GOT3 (cell line): ENCODE data around the gene BMP2K.
"Not testable (repeated sequence)": the region's sequence is repeated elsewhere in the genome, so short reads cannot be mapped to it uniquely, and the experiment has no call there.

ENCODE experiments used
- DNase-seq: peaks from one replicate; lab custom pipeline; 2025; ENCODE audit warnings: mixed read lengths; lab: John Stamatoyannopoulos, UW

Gene BMP2K

GRCh38 chr4:78795594-78796416 is 19.7 kb downstream of the BMP2K start:
- not testable (repeated sequence) for DNase-seq

DNA sequence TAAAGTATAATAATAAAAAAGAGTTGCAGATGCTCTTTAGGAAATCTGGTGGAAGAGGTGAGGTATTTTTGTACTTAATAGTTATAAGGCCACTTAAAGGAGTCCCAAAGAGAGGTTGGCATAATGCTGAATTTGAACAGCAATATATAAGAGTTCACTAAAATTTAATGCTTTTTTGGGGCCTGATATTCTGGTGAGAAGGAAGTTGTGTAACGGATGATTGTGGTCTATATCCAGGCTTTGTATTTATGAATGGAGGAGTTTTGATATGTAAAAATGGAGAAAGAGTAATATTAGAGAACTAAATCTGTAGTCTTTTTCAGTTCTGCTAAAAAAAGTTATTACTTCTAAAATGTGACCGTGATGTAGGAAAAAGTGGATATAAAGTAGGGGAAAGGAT is 20.4 kb downstream of the BMP2K start:
- no peak for DNase-seq

DNA sequence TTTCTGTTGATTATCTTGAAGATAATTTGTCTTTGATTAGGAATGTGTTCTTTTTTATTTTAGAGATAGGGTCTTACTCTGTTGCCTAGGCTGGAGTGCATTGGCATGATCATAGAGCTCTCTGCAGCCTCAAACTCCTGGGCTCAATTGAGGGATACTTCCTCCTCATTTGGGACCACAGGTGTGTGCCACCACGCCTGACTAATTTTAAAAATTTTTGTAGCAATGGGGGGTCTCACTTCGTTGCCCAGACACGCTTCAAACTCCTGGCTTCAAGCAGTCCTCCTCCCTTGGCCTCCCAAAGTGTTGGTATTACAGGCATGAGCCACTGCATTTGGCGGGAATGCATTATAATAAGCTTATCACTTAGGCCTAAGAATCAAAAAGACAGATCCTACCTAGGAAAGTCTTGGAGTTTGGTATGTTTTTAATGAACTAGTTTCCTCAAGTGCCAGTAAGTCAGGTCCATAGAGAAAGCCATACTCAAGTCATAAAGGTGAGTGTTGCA is 21.7 kb downstream of the BMP2K start:
- no peak for DNase-seq

- no peak for DNase-seq
These were observed 23.7 kb downstream of the BMP2K start for GRCh38 chr4:78799551-78800495.

DNA sequence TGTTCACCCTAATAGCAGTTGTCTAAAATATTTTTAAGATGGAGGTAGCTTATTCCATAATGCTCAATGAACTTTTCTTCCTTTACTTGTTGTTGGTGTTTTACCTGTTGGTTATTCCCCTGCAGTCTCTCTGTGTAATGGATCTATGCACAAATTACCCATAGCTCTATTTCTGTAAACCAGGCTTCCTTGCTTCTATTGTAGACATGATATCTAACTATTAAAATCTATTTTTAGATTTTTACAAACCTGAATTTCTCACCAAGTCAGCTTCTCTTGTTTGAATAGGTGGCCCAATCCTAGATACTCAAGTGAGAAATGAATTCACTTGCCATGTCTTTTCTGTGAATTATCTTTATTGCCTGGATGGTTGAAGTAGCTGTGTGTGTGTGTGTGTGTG is 24.8 kb downstream of the BMP2K start:
- DNase-seq, result no peak

DNA sequence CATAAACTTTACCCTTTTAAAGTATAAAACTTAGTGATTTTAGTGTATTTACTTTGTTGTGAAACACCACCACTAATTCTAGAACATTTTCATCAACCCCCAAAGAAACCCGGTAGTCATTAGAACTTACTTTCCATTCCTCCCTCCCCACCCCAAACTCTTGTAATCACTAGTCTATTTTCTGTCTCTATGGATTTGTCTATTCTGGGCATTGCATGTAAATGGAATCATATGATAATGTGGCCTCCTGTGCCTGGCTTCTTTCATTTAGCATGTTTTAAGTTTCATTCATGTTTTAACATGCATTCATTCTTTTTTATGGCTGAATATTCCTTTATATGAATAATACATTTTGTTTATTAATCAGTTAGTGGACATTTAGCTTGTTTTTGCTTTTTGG is 27.8 kb downstream of the BMP2K start:
- DNase-seq, result no peak

- DNase-seq, result no peak
These were observed 30.9 kb downstream of the BMP2K start for GRCh38 chr4:78806943-78807460.

DNA sequence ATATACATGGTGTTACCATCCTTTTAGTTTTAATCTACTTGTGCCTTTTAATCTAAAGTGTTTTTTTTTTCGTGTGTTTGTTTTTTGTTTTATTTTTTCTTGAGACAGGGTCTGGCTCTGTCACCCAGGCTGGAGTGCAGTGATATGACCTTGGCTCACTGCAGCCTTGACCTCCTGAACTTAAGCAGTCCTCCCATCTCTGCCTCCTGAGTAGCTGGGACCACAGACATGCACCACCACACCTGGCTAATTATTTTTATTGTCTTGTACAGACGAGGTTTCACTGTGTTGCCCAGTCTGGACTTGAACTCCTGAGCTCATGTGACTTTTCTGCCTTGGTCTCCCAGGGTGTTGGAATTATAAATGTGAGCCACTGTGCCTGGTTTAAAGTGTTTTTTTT is 33.1 kb downstream of the BMP2K start:
- no peak for DNase-seq

- no peak for DNase-seq
These were observed 34.0 kb downstream of the BMP2K start for GRCh38 chr4:78809928-78810835.

- no peak for DNase-seq
These were observed 34.9 kb downstream of the BMP2K start for GRCh38 chr4:78811034-78811433.

GRCh38 chr4:78818530-78819079 is 42.5 kb downstream of the BMP2K start:
- DNase-seq, result no peak

- DNase-seq, result no peak
These were observed 47.9 kb downstream of the BMP2K start for GRCh38 chr4:78824001-78824400.

DNA sequence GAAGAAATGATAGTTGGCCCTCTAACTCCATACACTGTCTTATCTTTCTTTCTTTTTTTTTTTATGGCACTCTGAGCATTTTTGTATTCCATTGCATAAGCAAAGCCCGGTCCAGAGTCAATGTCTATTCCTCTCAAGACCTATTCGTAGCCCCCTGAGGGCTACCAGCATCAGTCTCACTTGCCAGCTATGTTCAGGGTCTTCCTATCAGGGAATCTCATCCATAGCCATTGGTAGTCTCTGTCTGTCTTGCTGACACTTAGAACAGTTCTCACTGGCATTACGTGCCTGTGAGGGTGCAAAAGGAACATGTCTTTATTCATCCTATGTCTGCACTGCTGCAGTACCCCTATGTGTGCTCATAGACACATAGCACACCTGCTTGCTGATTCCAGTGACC is 51.0 kb downstream of the BMP2K start:
- DNase-seq, result no peak

DNA sequence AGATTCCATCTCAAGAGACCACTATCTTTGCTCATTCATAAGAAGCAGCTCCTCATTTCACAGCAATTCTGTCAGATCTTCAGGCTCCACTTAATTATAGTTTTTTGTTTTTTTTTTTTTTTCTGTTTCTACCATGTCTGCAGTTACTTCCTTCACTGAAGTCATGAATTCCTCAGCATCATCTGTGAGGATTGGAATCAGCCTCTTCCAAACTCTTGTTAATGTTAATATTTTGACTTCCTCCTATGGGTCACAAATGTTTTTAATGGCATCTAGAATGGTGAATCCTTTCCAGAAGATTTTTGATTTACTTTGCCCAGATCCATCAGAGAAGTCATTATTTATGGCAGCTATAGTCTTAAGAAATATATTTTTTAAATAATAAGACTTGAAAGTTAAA is 53.1 kb downstream of the BMP2K start:
- DNase-seq, result no peak

GRCh38 chr4:78839676-78840075 is 63.5 kb downstream of the BMP2K start:
- DNase-seq, result not testable (repeated sequence)

DNA sequence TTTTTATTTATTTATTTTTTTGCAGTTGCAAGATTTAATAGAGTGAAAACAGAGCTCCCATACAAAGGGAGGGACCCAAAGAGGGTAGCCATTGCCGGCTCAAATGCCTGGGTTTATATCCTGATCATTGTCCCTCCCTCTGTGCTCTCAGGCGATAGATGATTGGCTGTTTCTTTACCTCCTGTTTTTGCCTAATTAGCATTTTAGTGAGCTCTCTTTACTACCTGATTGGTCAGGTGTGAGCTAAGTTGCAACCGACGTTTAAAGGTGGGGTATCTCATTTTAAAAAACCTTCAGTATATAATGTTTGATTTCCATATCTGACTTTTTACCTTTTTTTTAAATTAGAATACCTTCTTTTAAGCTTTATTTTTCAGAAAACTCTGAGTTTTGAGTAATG is 64.1 kb downstream of the BMP2K start:
- DNase-seq, result not testable (repeated sequence)

GRCh38 chr4:78845472-78845871 is 69.3 kb downstream of the BMP2K start:
- DNase-seq, result no peak

DNA sequence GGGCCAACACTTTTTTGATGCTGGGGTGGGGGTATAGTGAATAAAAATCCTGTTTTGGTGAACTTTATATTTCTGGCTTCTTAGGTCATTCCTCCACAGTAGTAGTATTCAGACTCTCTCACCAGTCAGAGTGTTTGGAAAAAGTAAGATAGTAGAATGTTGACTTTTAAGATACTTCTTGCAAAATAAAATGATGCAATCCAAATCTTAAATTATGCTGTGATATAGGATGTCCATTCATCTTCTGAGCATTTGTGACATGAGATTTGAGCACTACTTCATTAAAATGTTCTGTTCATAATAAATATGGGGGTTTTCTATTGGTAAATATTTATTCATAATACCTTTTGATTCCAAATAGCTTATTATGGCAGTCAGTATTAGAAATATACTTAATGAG is 70.1 kb downstream of the BMP2K start:
- no peak for DNase-seq

- no peak for DNase-seq
These were observed 86.2 kb downstream of the BMP2K start for GRCh38 chr4:78862314-78862737.

GRCh38 chr4:78863254-78863869 is 87.2 kb downstream of the BMP2K start:
- no peak for DNase-seq

- no peak for DNase-seq
These were observed 87.8 kb downstream of the BMP2K start for GRCh38 chr4:78863991-78864390.
